Activated T-helper 2 cell treated with anti-CD3 and anti-CD28 coated beads, Interferon-gamma antibody, Interleukin-2, Interleukin-4, amounts not matched to agents 10 μg/mL and 5 μg/mL and 100 μg/mL, durations not matched to agents 14 hours and 24 hours and 36 hours (primary cell): ENCODE measurements around the gene NOXO1. TPM values are rescaled to one million over a fixed set of nuclear protein-coding genes. Genes with fewer than 3 reads are reported as not detected.

ENCODE experiments used
- DNase-seq: peaks from one replicate; pipeline ENCODE4 v3.0.0; 2021; ENCODE audit warnings: low spot score
- H3K27ac Mint-ChIP-seq: one replicate; pipeline ENCODE4 v1.8.0; 2021; ENCODE audit warnings: mixed read lengths
- H3K27me3 Mint-ChIP-seq: one replicate; pipeline ENCODE4 v1.8.0; 2021; ENCODE audit warnings: low read depth, mixed read lengths
- H3K36me3 Mint-ChIP-seq: one replicate; pipeline ENCODE4 v1.8.0; 2021; ENCODE audit warnings: low read depth, mixed read lengths
- H3K4me1 Mint-ChIP-seq: one replicate; pipeline ENCODE4 v1.8.0; 2021; ENCODE audit warnings: low read depth, mixed read lengths
- H3K4me3 Mint-ChIP-seq: one replicate; pipeline ENCODE4 v1.8.0; 2021; ENCODE audit warnings: low read depth, mild to moderate bottlenecking, moderate library complexity, mixed read lengths
- H3K9me3 Mint-ChIP-seq: one replicate; pipeline ENCODE4 v1.8.0; 2021; ENCODE audit warnings: mixed read lengths
- intact Hi-C: fragments of 100-400 bp; cut with micrococcal nuclease; formaldehyde crosslinking; loops from one replicate; pipeline ENCODE4 v1.15.1; 2023
- total RNA-seq: library from RNA; stranded (reverse); gene quantifications from 2 replicates; pipeline ENCODE4 v1.2.3, GENCODE V29; 2022

Gene NOXO1
- total RNA-seq, 1 donor from 2014 or later: 0.23 TPM

DNA sequence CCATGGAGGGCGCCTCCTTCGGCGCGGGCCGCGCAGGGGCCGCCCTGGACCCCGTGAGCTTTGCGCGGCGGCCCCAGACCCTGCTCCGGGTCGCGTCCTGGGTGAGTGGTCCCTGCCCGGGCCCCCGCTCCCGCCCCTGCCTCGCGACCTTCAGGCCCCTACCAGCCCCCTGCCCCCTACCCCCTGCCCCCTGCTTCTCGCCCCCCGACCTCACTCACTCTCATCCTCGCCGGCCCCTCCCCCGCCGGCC is 8.8 kb upstream of the NOXO1 start:
- H3K4me3 Mint-ChIP-seq: no peak overlapping the region
- intact Hi-C loops: loop anchor here (2.0 kb wide), 1 partner anchor 25 kb away; the partner anchor contains the start of gene RPS2
- peaks cover 26% of the 10 kb centered on the region for H3K36me3 Mint-ChIP-seq
- H3K27ac Mint-ChIP-seq: no peak overlapping the region
- no peak for DNase-seq
- H3K27me3 Mint-ChIP-seq: peaks cover 10% of the 10 kb centered on the region
- H3K4me1 Mint-ChIP-seq: peaks cover 8% of the 10 kb centered on the region
- H3K9me3 Mint-ChIP-seq: no peaks in the 10 kb centered on the region

DNA sequence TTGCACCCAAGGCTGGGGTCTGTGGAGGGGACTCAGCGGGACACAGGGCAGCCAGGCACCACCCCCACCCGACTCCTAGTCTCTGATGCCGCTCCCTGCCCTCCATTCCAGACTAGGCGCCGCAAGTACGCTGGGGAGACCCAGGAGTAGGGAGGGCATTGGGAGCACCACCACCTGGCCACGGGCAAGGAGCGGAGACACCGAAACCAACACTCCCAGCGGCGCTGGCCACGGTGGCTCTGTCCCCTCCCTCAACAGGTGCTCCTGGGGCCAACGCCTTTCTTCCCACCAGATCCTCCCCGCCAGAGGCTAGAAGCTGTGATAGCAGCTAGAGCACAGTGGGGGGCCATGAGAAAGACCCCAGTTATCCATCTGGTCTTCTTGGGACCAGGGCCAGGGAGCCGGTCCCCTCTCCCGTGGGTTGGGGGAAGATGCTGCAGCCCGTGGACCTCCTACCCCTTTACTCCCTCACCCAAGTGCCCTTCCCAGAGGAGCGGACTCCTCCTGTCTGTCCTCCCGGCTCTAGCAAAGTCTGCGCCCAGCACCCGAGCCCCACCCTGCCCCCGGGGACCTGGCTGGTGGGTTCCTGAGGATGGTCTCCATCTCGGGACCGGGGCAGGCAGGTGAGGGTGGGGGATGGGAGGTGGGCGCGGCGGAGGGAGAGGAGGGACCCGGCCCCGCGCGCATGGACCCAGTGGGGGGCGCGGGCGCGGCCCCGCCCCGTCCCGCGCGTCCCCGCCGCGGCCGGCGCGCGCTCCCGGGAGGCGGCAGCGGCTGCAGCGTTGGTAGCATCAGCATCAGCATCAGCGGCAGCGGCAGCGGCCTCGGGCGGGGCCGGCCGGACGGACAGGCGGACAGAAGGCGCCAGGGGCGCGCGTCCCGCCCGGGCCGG is 8.2 kb upstream of the NOXO1 start, which contains the start of gene SYNGR3:
SYNGR3 (plus strand) TSS at position 762 of the 892 bp plus-strand sequence. CDS start 133 bp downstream, outside the sequence.
- Mint-ChIP-seq H3K27me3 (peaks cover 10% of the 10 kb centered on the region), H3K9me3 (no peaks in the 10 kb centered on the region), H3K4me1 (peaks cover 8% of the 10 kb centered on the region), H3K27ac (peak within 1 kb of the TSS; percentile 76), H3K4me3 (peak within 1 kb of the TSS; percentile 77), H3K36me3 (peaks cover 29% of the 10 kb centered on the region)
- DNase-seq: no peak
- intact Hi-C loops: loop anchor here (2.0 kb wide), 1 partner anchor 25 kb away; the partner anchor contains the start of gene RPS2

DNA sequence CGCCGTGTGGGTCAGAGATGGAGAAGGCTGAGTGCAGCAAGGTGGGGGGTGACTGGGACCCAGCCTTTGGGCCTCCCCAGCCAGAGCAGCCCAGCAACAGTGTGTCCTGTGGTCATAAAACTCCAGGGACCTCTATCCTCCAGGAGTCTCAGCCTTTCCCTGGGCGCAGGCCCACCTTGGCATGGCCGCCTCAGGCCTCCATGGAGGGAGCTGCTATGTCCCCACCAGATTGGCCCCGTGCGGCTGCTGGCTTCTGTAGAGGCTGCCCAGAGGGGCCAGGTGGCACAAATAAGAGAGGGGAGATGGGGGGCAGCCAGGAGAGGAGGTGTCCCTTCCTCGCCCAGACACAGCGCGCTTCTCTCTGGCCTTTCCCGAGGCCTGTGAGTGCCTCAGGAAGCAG is 5.9 kb upstream of the NOXO1 start:
- Mint-ChIP-seq H3K27ac (no peak overlapping the region), H3K4me3 (no peak overlapping the region), H3K27me3 (peaks cover 21% of the 10 kb centered on the region), H3K4me1 (peaks cover 11% of the 10 kb centered on the region), H3K9me3 (no peaks in the 10 kb centered on the region), H3K36me3 (peaks cover 30% of the 10 kb centered on the region)
- intact Hi-C loops: no loop called here
- no peak for DNase-seq

DNA sequence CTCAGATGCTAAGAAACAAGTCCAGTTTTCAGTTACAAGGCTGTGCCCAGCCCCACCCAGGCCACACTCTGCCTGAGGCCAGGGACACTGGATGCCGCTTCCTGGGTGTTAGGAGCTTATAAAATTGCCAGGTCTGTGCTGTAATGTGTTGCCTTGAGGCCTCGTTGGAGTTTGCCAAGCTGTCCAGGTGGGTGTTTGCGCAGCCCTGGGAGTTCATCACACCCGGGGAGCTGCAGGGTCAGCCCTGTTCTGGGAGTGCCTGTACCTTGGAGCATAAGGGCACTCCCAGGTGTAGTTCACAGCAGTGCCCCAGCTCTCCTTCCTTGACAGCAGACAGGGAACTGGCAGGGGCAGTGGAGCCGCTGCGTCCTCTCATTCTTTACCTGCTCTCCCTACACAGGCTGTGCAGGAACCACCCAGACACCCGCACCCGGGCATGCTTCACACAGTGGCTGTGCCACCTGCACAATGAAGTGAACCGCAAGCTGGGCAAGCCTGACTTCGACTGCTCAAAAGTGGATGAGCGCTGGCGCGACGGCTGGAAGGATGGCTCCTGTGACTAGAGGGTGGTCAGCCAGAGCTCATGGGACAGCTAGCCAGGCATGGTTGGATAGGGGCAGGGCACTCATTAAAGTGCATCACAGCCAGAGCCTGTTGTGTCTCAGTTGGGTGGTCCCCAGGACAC is 4.3 kb upstream of the NOXO1 start:
- Mint-ChIP-seq H3K27me3 (peaks cover 37% of the 10 kb centered on the region), H3K9me3 (no peaks in the 10 kb centered on the region), H3K27ac (no peak overlapping the region), H3K4me1 (peaks cover 5% of the 10 kb centered on the region), H3K36me3 (peaks cover 30% of the 10 kb centered on the region), H3K4me3 (peak overlapping the region; percentile 83)
- intact Hi-C loops: no loop called here
- no peak for DNase-seq

DNA sequence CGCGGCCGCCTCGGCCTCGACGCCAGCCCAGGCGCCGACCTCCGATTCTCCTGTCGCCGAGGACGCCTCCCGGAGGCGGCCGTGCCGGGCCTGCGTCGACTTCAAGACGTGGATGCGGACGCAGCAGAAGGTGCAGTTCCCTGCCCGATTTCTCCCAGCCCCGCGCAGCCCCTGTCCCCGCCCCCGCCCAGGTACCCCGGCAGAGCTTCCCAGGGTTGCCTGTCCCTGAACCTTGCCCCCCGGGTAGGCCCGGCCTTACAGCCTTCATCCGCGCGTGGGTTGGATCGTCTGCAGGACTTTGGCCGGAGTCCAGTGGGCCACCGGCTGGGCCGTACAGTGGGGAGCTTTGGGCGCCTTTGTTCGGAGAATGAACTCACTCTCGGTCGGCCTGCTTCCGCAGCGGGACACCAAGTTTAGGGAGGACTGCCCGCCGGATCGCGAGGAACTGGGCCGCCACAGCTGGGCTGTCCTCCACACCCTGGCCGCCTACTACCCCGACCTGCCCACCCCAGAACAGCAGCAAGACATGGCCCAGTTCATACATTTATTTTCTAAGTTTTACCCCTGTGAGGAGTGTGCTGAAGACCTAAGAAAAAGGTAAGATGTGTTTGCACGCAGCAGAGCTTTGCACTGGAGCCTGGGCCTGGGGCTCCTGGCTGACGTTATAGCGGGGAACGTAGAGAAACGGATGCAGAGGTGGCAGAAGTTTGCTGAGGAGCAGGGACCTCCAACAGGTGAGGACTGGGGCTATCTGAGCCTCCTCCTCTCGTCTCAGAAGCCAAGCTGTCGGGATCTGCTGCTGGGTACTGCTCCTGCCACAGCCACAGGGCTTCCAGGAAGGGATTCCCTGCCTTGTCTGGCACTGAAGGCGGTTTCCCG is 3.3 kb upstream of the NOXO1 start:
- Mint-ChIP-seq H3K4me1 (peaks cover 5% of the 10 kb centered on the region), H3K4me3 (peak overlapping the region; percentile 83), H3K9me3 (no peaks in the 10 kb centered on the region), H3K36me3 (peaks cover 30% of the 10 kb centered on the region), H3K27ac (peak overlapping the region; percentile 17), H3K27me3 (peaks cover 40% of the 10 kb centered on the region)
- no peak for DNase-seq
- intact Hi-C loops: no loop called here

DNA sequence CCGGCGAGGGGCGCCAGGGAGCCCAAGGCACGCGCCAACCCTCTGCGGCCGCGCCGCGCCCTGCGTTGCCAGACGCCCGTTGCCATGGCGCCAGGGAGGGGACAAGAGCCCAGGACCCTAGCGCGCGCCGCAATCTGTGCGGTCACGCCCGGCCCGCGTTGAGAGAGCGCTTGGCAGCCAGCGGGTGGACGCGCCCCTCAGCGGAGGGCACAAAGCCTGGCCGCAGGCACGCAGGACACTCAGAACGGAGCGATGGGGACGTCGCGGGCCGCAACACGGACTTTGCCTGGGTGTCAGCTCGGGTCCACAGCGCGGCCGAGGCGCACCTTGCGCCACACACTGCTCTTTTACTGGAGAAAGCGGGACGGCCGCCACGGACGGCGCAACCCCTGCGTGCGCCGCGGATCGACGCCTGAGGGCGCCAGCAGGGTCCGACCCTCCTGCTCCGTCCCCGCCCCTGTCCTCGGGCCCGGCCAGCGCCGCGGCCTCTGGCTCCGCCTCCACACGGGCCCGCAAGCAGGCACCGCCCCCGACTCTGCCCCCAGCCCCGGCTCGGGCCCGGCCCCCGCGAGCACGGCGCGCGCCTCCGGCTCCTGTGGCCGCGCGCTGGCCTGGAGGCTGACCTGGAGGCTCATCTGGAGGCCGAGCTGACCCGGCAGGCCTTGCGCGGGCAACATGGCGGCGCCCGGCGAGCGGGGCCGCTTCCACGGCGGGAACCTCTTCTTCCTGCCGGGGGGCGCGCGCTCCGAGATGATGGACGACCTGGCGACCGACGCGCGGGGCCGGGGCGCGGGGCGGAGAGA is 2.5 kb upstream of the NOXO1 start, which contains the start of gene GFER:
GFER (plus strand) TSS at position 650 of the 803 bp plus-strand sequence; CDS start at position 676, 26 bp downstream.
- no peaks in the 10 kb centered on the region for H3K9me3 Mint-ChIP-seq
- peaks cover 30% of the 10 kb centered on the region for H3K36me3 Mint-ChIP-seq
- peak; percentile 76 for DNase-seq
- H3K27me3 Mint-ChIP-seq: peaks cover 33% of the 10 kb centered on the region
- intact Hi-C loops: no loop called here
- peak within 1 kb of the TSS; percentile 17 for H3K27ac Mint-ChIP-seq
- H3K4me1 Mint-ChIP-seq: peaks cover 5% of the 10 kb centered on the region
- peak within 1 kb of the TSS; percentile 83 for H3K4me3 Mint-ChIP-seq

DNA sequence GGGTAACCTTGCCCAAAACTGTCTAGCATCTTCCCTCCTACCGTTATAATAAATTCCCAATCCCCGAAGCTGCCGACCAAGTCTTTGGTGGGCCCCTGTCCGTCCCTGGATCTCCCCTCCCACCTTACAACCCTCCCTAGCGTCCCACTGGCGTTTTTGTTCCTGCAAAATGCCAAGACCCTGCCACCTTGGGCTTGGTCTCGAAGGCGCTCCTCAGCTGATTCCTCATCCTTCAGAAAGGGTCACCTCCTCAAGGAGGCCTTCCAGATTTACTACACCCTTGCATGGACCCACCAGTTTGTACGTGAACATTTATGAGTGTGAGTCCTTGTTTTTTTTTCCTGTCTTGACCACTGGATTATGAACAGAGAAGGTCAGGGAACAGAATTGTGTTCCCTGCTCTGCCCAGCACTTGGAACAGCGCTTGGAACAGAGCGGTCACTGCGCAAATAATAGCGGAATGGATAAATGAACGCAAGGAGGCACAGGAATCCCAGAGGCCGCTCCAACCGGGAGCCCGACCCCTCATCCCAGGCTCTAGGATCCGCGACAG is 1.8 kb upstream of the NOXO1 start:
- Mint-ChIP-seq H3K27ac (no peak overlapping the region), H3K36me3 (peaks cover 32% of the 10 kb centered on the region), H3K4me1 (peaks cover 5% of the 10 kb centered on the region), H3K27me3 (peaks cover 30% of the 10 kb centered on the region), H3K4me3 (peak overlapping the region; percentile 75), H3K9me3 (no peaks in the 10 kb centered on the region)
- DNase-seq: no peak
- intact Hi-C loops: loop anchor here (1.0 kb wide), 1 partner anchor 11 kb away; the partner anchor contains the start of gene TBL3

DNA sequence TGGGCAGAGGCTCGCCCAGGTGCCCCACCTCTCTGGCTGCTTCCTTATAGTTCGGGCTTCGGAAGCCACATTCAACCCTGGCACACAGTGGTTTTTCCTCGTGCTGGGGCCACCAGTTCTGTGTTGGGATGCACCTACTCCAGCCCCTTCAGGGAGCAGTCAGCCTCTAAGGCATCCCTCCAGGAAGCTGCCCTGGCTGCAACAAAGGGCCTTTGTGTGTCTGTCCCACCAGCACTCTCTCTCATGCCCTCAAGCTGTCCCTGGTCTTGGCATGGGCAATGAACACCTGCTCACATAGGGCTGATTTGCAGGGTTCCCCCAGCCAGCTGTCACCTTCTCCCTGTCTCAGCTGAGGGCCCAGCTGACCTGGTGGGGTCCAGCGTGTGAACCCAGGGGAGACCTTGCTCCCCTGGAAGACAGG is 754 bp upstream of the NOXO1 start:
- H3K27ac Mint-ChIP-seq: no peak overlapping the region
- H3K9me3 Mint-ChIP-seq: no peaks in the 10 kb centered on the region
- peaks cover 30% of the 10 kb centered on the region for H3K36me3 Mint-ChIP-seq
- intact Hi-C loops: loop anchor here (1.0 kb wide), 1 partner anchor 10 kb away; the partner anchor contains the start of gene TBL3
- peaks cover 30% of the 10 kb centered on the region for H3K27me3 Mint-ChIP-seq
- H3K4me3 Mint-ChIP-seq: no peak overlapping the region
- DNase-seq: no peak
- peaks cover 5% of the 10 kb centered on the region for H3K4me1 Mint-ChIP-seq

DNA sequence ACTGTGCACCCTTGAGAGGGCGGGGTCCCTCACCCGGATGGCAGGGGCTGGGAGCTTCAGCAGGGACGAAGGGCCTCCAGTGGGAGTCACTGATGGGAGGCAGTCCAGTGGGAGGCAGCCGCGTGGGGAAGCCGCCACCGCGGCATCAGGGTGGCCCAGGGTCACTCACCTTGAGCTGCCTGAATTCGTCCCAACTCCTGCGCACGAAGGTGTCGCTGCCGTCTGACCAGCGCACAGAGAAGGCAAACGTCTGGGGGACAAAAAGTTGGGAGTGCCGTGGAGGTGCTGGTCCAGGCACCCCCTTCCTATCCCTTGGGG is 540 bp downstream of the NOXO1 start:
- Mint-ChIP-seq H3K27me3 (peaks cover 30% of the 10 kb centered on the region), H3K9me3 (no peaks in the 10 kb centered on the region), H3K27ac (no peak overlapping the region), H3K4me3 (no peak overlapping the region), H3K36me3 (peaks cover 24% of the 10 kb centered on the region), H3K4me1 (peaks cover 5% of the 10 kb centered on the region)
- DNase-seq: no peak
- intact Hi-C loops: no loop called here

DNA sequence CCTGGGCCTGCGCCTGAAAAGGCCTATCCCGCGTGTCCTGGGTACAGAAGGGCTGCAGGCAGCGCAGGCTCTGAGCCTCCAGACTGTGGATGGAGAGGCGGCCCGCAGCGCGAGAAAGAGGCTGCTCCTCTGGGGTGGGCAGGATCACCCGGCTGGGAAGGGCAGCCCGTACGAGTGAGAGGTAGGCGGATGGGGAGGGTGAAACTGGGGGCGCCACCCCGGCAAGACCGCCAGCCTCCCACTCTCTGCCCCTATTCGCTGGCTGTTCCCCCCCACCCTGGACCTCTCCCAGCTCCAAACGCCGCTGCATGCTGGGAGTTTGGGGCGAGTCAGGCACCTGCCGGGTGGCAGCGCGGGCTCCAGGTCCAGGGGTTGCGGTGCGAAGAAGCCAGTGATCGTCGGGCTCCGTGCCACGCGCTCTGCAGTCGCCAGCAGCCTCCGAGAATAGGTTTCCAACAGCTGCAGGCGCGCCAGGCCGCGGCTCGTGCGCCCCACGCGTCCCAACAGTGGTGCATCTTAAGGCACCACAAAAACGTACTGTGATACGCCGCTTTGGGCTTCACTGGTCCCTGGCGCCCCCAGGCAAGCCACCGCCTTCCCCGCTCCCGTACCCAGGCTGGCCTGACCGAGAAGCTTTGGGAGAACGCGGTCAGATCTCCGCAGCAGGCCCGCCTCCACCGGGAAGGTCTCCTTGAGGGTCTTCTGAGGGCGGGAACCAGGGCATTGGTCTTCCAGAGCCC is 1.1 kb downstream of the NOXO1 start:
- H3K4me3 Mint-ChIP-seq: no peak overlapping the region
- no peaks in the 10 kb centered on the region for H3K9me3 Mint-ChIP-seq
- peaks cover 30% of the 10 kb centered on the region for H3K27me3 Mint-ChIP-seq
- H3K27ac Mint-ChIP-seq: no peak overlapping the region
- H3K4me1 Mint-ChIP-seq: peaks cover 5% of the 10 kb centered on the region
- peaks cover 23% of the 10 kb centered on the region for H3K36me3 Mint-ChIP-seq
- no peak for DNase-seq
- intact Hi-C loops: no loop called here

DNA sequence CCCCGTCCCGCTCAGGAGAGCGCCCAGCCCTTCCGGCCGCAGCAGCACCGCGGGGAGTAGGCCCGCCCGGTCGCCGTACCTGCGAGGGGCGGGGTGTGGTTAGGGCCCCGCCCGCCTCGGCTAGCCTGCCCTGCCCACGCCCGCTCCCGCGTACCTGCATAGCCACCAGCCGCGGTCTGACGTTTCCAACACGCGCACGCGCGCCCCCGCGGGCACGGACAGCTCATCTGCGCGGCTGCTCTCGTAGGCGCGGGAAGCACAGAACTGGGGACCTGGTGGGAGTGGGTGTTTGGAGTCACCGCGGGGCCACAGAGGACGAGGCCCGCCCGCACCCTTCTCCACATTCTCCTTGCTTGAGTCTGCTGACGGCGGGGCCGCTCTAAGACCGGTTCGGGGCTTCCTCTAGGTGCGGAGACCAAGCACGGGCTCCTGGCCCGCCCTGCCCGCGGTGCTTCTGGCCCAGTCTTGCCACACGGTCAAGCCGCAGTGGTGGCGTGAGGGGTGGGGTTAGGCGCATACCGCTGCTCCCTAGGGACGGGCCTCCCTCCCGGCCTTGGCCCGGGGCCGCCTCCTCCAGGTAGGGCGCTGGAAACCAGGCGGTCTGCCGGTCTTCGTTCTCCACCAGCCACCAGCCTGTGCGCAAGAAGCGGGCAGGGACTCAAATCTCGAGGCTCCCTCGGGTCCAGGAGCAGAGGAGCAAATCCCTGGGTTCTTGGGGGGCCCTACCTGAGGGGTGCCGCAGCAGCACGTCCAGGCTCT is 1.8 kb downstream of the NOXO1 start:
- Mint-ChIP-seq H3K27me3 (peaks cover 30% of the 10 kb centered on the region), H3K27ac (no peak overlapping the region), H3K4me3 (no peak overlapping the region), H3K36me3 (peaks cover 24% of the 10 kb centered on the region), H3K4me1 (peaks cover 5% of the 10 kb centered on the region), H3K9me3 (no peaks in the 10 kb centered on the region)
- intact Hi-C loops: no loop called here
- no peak for DNase-seq
